ENCODE results near the gene KCNH3. TPM values are rescaled to one million over a fixed set of nuclear protein-coding genes. Genes with fewer than 3 reads are reported as not detected.

Gene KCNH3
- total RNA-seq, 1 experiment from 2014 or later = 0.26 TPM

- no peak overlapping the region for H3K18ac ChIP-seq (ENCODE audit: insufficient read length, low read depth, low read length)
- no peaks in the 10 kb centered on the region for H3K9me3 Mint-ChIP-seq
- WGBS (ENCODE audit: extremely low coverage, insufficient read length, low lambda C conversion rate) = no CpG with 5 or more reads among the region's 7 CpGs
- peak overlapping the region in 1 of 3 experiments; percentile 68; a peak in 1 of 7 replicates for H3K27ac Mint-ChIP-seq
- H4K20me1 ChIP-seq (ENCODE audit: control insufficient read depth, insufficient read depth, insufficient read length) = no peaks in the 10 kb centered on the region
- no peak overlapping the region for H3K14ac ChIP-seq (ENCODE audit: insufficient read depth, low read length)
- no peak overlapping the region for H3K4ac ChIP-seq (ENCODE audit: low read depth, low read length)
- no peaks in the 10 kb centered on the region for H3K27me3 ChIP-seq (ENCODE audit: insufficient read depth, low read length)
- no peak overlapping the region for H3K56ac ChIP-seq (ENCODE audit: insufficient read length, low read depth, low read length)
- H3K23me2 ChIP-seq (ENCODE audit: insufficient read length, low read depth, low read length, poor library complexity, severe bottlenecking) = no peaks in the 10 kb centered on the region
- H3K9ac ChIP-seq (ENCODE audit: extremely low read depth, insufficient read length, low read length) = no peak overlapping the region
- H3K4me1 ChIP-seq (ENCODE audit: insufficient read depth, low read length) = no peaks in the 10 kb centered on the region
- H4K5ac ChIP-seq (ENCODE audit: insufficient read length, low read depth, low read length) = no peak overlapping the region
- TF ChIP-seq CTCF (conservative IDR thresholded peaks at IDR 0.05) = no peak
- H4K91ac ChIP-seq (ENCODE audit: insufficient read length, low read depth, low read length) = no peak overlapping the region
- peaks cover 3 to 4% of the 10 kb centered on the region in 2 experiments; a peak in 2 of 4 replicates for H3K4me1 Mint-ChIP-seq
- no peak overlapping the region for H3K23ac ChIP-seq (ENCODE audit: insufficient read length, low read depth, low read length)
- H3K79me2 ChIP-seq (ENCODE audit: insufficient read depth, low read length) = no peaks in the 10 kb centered on the region
- no peak overlapping the region for H4K8ac ChIP-seq (replicated peaks; ENCODE audit: insufficient read length, low read depth, low read length)
- no peak overlapping the region for H2AK5ac ChIP-seq (ENCODE audit: insufficient read length, low read length)
- no peak overlapping the region for H2BK15ac ChIP-seq (ENCODE audit: low read depth, low read length)
- H3K27me3 Mint-ChIP-seq (ENCODE audit: low read depth) = no peaks in the 10 kb centered on the region
- H2BK5ac ChIP-seq (ENCODE audit: insufficient read length, low read length) = no peak overlapping the region
- no peak overlapping the region for H2BK20ac ChIP-seq (ENCODE audit: low read depth, low read length, poor library complexity, severe bottlenecking)
- H2AFZ ChIP-seq (ENCODE audit: low read length) = no peak overlapping the region
- no peak overlapping the region for H3K4me3 Mint-ChIP-seq
- peak; percentile 24 for DNase-seq
- no peak overlapping the region for H2BK12ac ChIP-seq (ENCODE audit: insufficient read length, low read depth, low read length)
- no peak overlapping the region for H3K4me2 ChIP-seq (ENCODE audit: insufficient read depth, insufficient read length, low read length)
- no peak overlapping the region for H2BK120ac ChIP-seq (ENCODE audit: low read depth, low read length, poor library complexity, severe bottlenecking)
- no peak overlapping the region for H3T11ph ChIP-seq (ENCODE audit: low read length)
- no peak overlapping the region for H3K27ac ChIP-seq (ENCODE audit: insufficient read length, low read depth, low read length)
- peaks cover 6 to 15% (median 9%) of the 10 kb centered on the region in 3 experiments; a peak in 4 of 7 replicates for H3K36me3 Mint-ChIP-seq (ENCODE audit: insufficient read depth in 1 of 3, low read depth in 3 of 3)
- no peaks in the 10 kb centered on the region for H3K79me1 ChIP-seq (ENCODE audit: insufficient read depth, low read depth, low read length, poor library complexity, severe bottlenecking)
- H3K9me3 ChIP-seq (ENCODE audit: control insufficient read depth, low read depth, low read length) = no peaks in the 10 kb centered on the region
Observed at GRCh38 chr12:49588281-49588680, 49.5 kb downstream of the KCNH3 start.

Data from H9 (cell line).